SK-N-MC (cell line): Measurements from ENCODE around the gene TBC1D1.

Experiments
- DNase-seq: peaks from one replicate; pipeline ENCODE4 v3.0.0-alpha.2; 2011; ENCODE audit warnings: low read depth, low spot score
- H3K27ac ChIP-seq: fragments of 200-600 bp; sonication (generic); 2 replicates; pipeline ENCODE4 v1.5.1; 2016; ENCODE audit warnings: mixed run types
- H3K36me3 ChIP-seq: fragments of 200-600 bp; sonication (generic); 2 replicates; pipeline ENCODE4 v1.6.1; 2017; ENCODE audit warnings: antibody characterized with exemption, low read length, mixed read lengths; ENCODE audit not compliant: insufficient read depth
- H3K4me3 ChIP-seq: fragments of 200-600 bp; sonication (generic); 2 replicates; pipeline ENCODE4 v1.5.1; 2016
- H3K9ac ChIP-seq: fragments of 200-600 bp; sonication (generic); 2 replicates; pipeline ENCODE4 v1.8.0; 2017; ENCODE audit warnings: mixed run types, mixed read lengths; ENCODE audit not compliant: insufficient read length
- H3K9me3 ChIP-seq: fragments of 200-600 bp; sonication (generic); 2 replicates; pipeline ENCODE4 v1.6.1; 2017; ENCODE audit warnings: low read depth, mild to moderate bottlenecking, antibody characterized with exemption, low read length, moderate library complexity, mixed read lengths
- EZH2 ChIP-seq: fragments of 200-600 bp; sonication (generic); IDR thresholded peaks from one replicate; pipeline ENCODE4 v1.6.1; 2017; ENCODE audit warnings: antibody characterized with exemption
- FOXP2 ChIP-seq: optimal IDR thresholded peaks from 2 replicates; pipeline ENCODE3; 2011; ENCODE audit warnings: mild to moderate bottlenecking, moderate library complexity; ENCODE audit not compliant: insufficient read depth; ENCODE audit errors: extremely low read length, control extremely low read depth
- POLR2AphosphoS5 ChIP-seq: IDR thresholded peaks from 2 replicates; pipeline ENCODE4 v1.6.1; 2012; ENCODE audit warnings: mild to moderate bottlenecking, low read depth, low read length, borderline replicate concordance

TBC1D1 gene

DNA sequence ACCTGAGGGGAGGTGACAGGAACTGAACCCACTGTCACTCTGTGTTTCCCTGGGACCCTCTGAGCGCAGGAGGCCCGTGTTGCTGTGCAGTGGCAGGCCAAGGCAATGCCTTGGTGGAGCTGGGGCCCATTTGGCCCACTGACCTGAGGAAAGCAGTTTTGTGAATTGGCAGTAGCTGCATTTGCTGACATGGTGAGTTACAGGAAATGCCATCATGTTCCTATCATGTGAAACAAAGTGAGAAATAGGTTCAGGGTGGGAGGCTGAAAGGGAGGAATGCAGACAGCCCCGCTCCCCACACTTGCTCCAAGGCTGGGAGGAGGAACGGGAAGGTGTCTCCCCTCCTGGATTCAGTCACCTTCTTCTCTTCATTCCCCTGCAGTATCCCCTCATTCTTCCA is 215.4 kb downstream of the TBC1D1 start:
- DNase-seq, result no peak
- Histone ChIP-seq H3K9ac (no peak overlapping the region), H3K9me3 (no peaks in the 10 kb centered on the region), H3K4me3 (no peak overlapping the region), H3K27ac (no peak overlapping the region), H3K36me3 (no peaks in the 10 kb centered on the region)
- TF ChIP-seq EZH2 (no peak), POLR2AphosphoS5 (no peak), FOXP2 (no peak)

DNA sequence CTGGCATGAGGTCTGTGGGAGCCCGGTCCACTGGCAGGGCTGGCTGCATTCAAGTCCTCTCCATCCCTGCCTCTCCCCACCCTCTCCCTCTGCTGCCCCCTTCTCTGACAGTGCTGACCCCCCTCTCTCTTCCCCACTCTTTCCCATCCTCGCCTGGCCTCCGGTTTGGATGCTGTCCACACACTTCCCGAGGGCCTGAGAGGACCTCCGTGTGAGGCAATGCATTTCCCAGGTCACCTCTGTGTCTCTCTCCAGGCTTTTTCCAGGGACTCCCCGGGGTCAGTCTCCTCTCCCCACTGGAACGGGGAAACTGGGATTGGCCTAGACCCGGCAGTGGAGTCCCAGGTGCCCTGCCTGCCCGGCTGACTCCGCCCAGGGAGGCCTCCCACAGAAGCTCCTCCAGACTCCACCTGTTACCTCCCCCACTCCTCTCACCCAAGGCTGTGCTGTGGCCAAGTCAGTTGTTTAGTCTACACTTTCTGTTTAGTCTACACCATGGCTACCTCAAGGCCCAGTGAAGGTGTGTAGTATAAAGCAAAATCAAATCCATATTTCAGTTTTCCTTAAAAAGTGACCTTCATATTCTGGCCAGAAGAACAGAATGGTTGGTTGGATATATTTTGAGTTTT is 216.1 kb downstream of the TBC1D1 start:
- TF ChIP-seq FOXP2 (no peak), EZH2 (no peak), POLR2AphosphoS5 (no peak)
- DNase-seq, result no peak

GRCh38 chr4:38107818-38108217 is 216.9 kb downstream of the TBC1D1 start:
- no peaks in the 10 kb centered on the region for H3K36me3 ChIP-seq
- DNase-seq, result no peak
- H3K9ac ChIP-seq, result no peak overlapping the region
- H3K4me3 ChIP-seq, result no peak overlapping the region
- no peak overlapping the region for H3K27ac ChIP-seq
- no peaks in the 10 kb centered on the region for H3K9me3 ChIP-seq
- TF ChIP-seq EZH2 (no peak), POLR2AphosphoS5 (no peak), FOXP2 (no peak)

More for the DNA sequence above, 216.1 kb downstream of the TBC1D1 start:
- no peaks in the 10 kb centered on the region for H3K9me3 ChIP-seq
- no peak overlapping the region for H3K4me3 ChIP-seq
- H3K27ac ChIP-seq, result no peak overlapping the region
- no peaks in the 10 kb centered on the region for H3K36me3 ChIP-seq
- no peak overlapping the region for H3K9ac ChIP-seq

DNA sequence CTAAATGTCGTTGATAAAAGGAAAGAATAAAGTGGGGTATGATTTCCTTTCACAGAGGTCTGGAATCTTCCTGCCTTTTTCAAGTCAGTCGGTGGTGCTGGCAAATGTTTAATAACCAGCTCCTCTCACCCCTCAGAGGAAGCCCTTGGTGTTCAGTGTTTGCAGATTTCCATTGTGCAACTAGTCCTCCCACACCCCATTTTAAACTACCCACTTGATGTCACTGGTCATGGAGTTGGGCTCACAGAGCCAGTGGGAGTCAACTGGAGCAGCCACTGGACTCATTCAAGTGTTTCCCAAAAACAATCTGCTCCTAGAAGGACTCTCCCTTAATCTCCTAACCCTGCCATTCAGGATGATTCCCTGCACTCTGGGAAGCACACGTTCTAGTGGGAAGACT is 218.5 kb downstream of the TBC1D1 start:
- Histone ChIP-seq H3K4me3 (no peak overlapping the region), H3K9ac (no peak overlapping the region), H3K36me3 (no peaks in the 10 kb centered on the region), H3K9me3 (no peaks in the 10 kb centered on the region), H3K27ac (no peak overlapping the region)
- TF ChIP-seq FOXP2 (no peak), EZH2 (no peak), POLR2AphosphoS5 (no peak)
- DNase-seq, result no peak

- no peak overlapping the region for H3K4me3 ChIP-seq
- H3K36me3 ChIP-seq, result no peaks in the 10 kb centered on the region
- no peaks in the 10 kb centered on the region for H3K9me3 ChIP-seq
- no peak for DNase-seq
- no peak overlapping the region for H3K9ac ChIP-seq
- H3K27ac ChIP-seq, result no peak overlapping the region
- TF ChIP-seq FOXP2 (no peak), POLR2AphosphoS5 (no peak), EZH2 (no peak)
Observed at GRCh38 chr4:38109896-38110295, 219.0 kb downstream of the TBC1D1 start.

DNA sequence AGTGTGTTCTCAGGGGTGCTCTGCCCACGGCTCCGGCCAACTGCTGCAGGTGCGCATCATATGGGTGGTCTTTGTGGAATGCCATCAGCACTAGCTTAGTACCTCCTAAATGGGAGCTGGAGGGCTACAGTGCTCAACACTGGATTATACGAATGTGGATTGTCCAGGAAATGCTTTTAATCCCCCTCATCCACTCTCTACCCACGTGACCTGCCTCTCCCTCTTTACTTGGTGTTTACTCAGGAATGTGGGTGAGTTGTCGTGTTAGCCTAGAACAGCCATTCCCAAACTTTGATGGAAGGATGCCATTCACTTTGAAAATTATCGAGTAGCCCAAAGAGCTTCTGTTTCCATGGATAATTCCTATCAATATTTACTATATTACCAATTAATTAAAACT is 220.1 kb downstream of the TBC1D1 start:
- Histone ChIP-seq H3K27ac (no peak overlapping the region), H3K9me3 (no peaks in the 10 kb centered on the region), H3K4me3 (no peak overlapping the region), H3K9ac (no peak overlapping the region), H3K36me3 (no peaks in the 10 kb centered on the region)
- TF ChIP-seq FOXP2, result no peak
- no peak for TF ChIP-seq EZH2
- TF ChIP-seq POLR2AphosphoS5, result no peak
- DNase-seq, result no peak

GRCh38 chr4:38111717-38112116 is 220.8 kb downstream of the TBC1D1 start:
- TF ChIP-seq EZH2 (no peak), POLR2AphosphoS5 (no peak), FOXP2 (no peak)
- no peak for DNase-seq
- Histone ChIP-seq H3K36me3 (no peaks in the 10 kb centered on the region), H3K27ac (no peak overlapping the region), H3K9ac (no peak overlapping the region), H3K4me3 (no peak overlapping the region), H3K9me3 (no peaks in the 10 kb centered on the region)

GRCh38 chr4:38113132-38113531 is 222.2 kb downstream of the TBC1D1 start:
- no peak overlapping the region for H3K4me3 ChIP-seq
- TF ChIP-seq POLR2AphosphoS5 (no peak), EZH2 (no peak), FOXP2 (no peak)
- no peaks in the 10 kb centered on the region for H3K36me3 ChIP-seq
- H3K9ac ChIP-seq, result no peak overlapping the region
- H3K9me3 ChIP-seq, result no peaks in the 10 kb centered on the region
- no peak overlapping the region for H3K27ac ChIP-seq
- no peak for DNase-seq

- no peaks in the 10 kb centered on the region for H3K36me3 ChIP-seq
- H3K9ac ChIP-seq, result no peak overlapping the region
- no peak overlapping the region for H3K4me3 ChIP-seq
- TF ChIP-seq POLR2AphosphoS5 (no peak), FOXP2 (no peak), EZH2 (no peak)
- no peak for DNase-seq
- H3K27ac ChIP-seq, result no peak overlapping the region
- no peaks in the 10 kb centered on the region for H3K9me3 ChIP-seq
Observed at GRCh38 chr4:38113551-38113950, 222.7 kb downstream of the TBC1D1 start.
